OCI-LY3 (cell line): ENCODE data around the gene BABAM2.

Experiments
- EZH2phosphoT487 ChIP-seq: fragments of 200-600 bp; shearing (Covaris generic); IDR thresholded peaks from 2 replicates; pipeline ENCODE4 v1.6.1; 2018; ENCODE audit warnings: antibody characterized with exemption, mixed run types, low read depth
- TF ChIP-seq, protein P1 (sequence below): fragments of 200-600, 300-600 bp; sonication (generic); IDR thresholded peaks from 2 replicates; pipeline ENCODE4 v1.5.1; 2014; ENCODE audit warnings: antibody characterized with exemption, low read length, low read depth

- TF ChIP-seq, protein P1, sequence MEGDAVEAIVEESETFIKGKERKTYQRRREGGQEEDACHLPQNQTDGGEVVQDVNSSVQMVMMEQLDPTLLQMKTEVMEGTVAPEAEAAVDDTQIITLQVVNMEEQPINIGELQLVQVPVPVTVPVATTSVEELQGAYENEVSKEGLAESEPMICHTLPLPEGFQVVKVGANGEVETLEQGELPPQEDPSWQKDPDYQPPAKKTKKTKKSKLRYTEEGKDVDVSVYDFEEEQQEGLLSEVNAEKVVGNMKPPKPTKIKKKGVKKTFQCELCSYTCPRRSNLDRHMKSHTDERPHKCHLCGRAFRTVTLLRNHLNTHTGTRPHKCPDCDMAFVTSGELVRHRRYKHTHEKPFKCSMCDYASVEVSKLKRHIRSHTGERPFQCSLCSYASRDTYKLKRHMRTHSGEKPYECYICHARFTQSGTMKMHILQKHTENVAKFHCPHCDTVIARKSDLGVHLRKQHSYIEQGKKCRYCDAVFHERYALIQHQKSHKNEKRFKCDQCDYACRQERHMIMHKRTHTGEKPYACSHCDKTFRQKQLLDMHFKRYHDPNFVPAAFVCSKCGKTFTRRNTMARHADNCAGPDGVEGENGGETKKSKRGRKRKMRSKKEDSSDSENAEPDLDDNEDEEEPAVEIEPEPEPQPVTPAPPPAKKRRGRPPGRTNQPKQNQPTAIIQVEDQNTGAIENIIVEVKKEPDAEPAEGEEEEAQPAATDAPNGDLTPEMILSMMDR = no peak
- TF ChIP-seq EZH2phosphoT487 = no peak
Observed at GRCh38 chr2:28161466-28161865, 270.9 kb downstream of the BABAM2 start.
